A549 (cell line): Measurements from ENCODE around the gene GABRQ. TPM values are rescaled to one million over a fixed set of nuclear protein-coding genes. Genes with fewer than 3 reads are reported as not detected.
"Not testable (repeated sequence)": the region's sequence is repeated elsewhere in the genome, so short reads cannot be mapped to it uniquely, and the experiment has no call there.

ENCODE experiments used
- ATAC-seq, 2 experiments: fragments of 200-7000 bp in 1 of 2; fragments of >200 bp in 1 of 2; cut with Nextera tagmentation in 1 of 2; cut with Tn5 transposase in 1 of 2; 3 replicates each; pipeline versions ENCODE4 v1.8.0 to v1.9.1; 2018 to 2020; ENCODE audit warnings: mild to moderate bottlenecking in 1 of 2, moderate library complexity in 1 of 2
- CTCF ChIA-PET: fragments of 300-600 bp; sonication (Branson Sonifier 250); formaldehyde crosslinking; extraction: SDS; loops from one replicate; lab custom pipeline; 2021; ENCODE audit warnings: antibody characterized with exemption, inconsistent platforms; lab: Yijun Ruan, JAX
- POLR2A ChIA-PET: fragments of 350-600 bp; formaldehyde crosslinking; extraction: SDS; loops from one replicate; lab custom pipeline; 2021; ENCODE audit warnings: antibody characterized with exemption, inconsistent platforms; lab: Yijun Ruan, JAX
- DNase-seq, 2 experiments: peaks; one replicate each; pipeline versions ENCODE4 v3.0.0 to v3.0.0-alpha.2; 2011 to 2016; ENCODE audit warnings: low read depth in 1 of 2, low spot score in 1 of 2
- FAIRE-seq: peaks from 2 replicates; lab custom pipeline; 2011; peaks lifted over from hg19 to GRCh38; lab: Jason Lieb, UNC
- H3K27ac ChIP-seq, 2 experiments: fragments of >200 bp; sonication (Bioruptor Twin); formaldehyde crosslinking; 3 replicates each; pipeline ENCODE4 v1.5.1; 2016 to 2017
- H3K4me1 ChIP-seq: fragments of >200 bp; sonication (Bioruptor Twin); formaldehyde crosslinking; 3 replicates; pipeline ENCODE4 v1.6.1; 2016
- H3K4me2 ChIP-seq: fragments of >200 bp; sonication (Bioruptor Twin); formaldehyde crosslinking; 3 replicates; pipeline ENCODE4 v1.6.1; 2016
- H3K4me3 ChIP-seq: fragments of >200 bp; sonication (Bioruptor Twin); formaldehyde crosslinking; 3 replicates; pipeline ENCODE4 v1.5.1; 2016
- H3K9me3 ChIP-seq: fragments of >200 bp; sonication (Bioruptor Twin); formaldehyde crosslinking; 3 replicates; pipeline ENCODE4 v1.6.1; 2016
- ATOH8 ChIP-seq: fragments of 250-450 bp; sonication (Bioruptor Pico); IDR thresholded peaks from 2 replicates; pipeline ENCODE4 v1.5.0; 2020; ENCODE audit warnings: low read depth, mild to moderate bottlenecking, moderate library complexity
- EHF ChIP-seq: fragments of 250-450 bp; sonication (Bioruptor Pico); IDR thresholded peaks from 2 replicates; pipeline ENCODE4 v1.5.0; 2020; ENCODE audit warnings: mild to moderate bottlenecking
- GATA3 ChIP-seq: IDR thresholded peaks from 2 replicates; pipeline ENCODE4 v1.6.1; 2012; ENCODE audit warnings: borderline replicate concordance
- HMGXB4 ChIP-seq: fragments of 250-450 bp; sonication (Bioruptor Pico); IDR thresholded peaks from 2 replicates; pipeline ENCODE4 v1.5.0; 2021; ENCODE audit warnings: mild to moderate bottlenecking, moderate library complexity, borderline replicate concordance
- HOXA7 ChIP-seq: fragments of 250-450 bp; sonication (Bioruptor Pico); IDR thresholded peaks from 2 replicates; pipeline ENCODE4 v1.5.0; 2020; ENCODE audit warnings: mild to moderate bottlenecking, moderate library complexity
- HOXB5 ChIP-seq: fragments of 250-450 bp; sonication (Bioruptor Pico); IDR thresholded peaks from 2 replicates; pipeline ENCODE4 v1.5.0; 2020; ENCODE audit warnings: mild to moderate bottlenecking, moderate library complexity
- JUN ChIP-seq, 2 experiments: fragments of >200 bp; sonication (Bioruptor Twin); formaldehyde crosslinking; IDR thresholded peaks; 2 replicates in 1 of 2; 3 replicates in 1 of 2; pipeline ENCODE4 v1.6.1; 2016 to 2017
- MAX ChIP-seq: IDR thresholded peaks from 2 replicates; pipeline ENCODE4 v1.6.1; 2012
- MYC ChIP-seq: IDR thresholded peaks from 2 replicates; pipeline ENCODE4 v1.6.1; 2012; ENCODE audit warnings: mild to moderate bottlenecking, inconsistent platforms, low read length, improper control_type of control experiment, borderline replicate concordance
- NPAS2 ChIP-seq: fragments of 250-450 bp; sonication (Bioruptor Pico); IDR thresholded peaks from 2 replicates; pipeline ENCODE4 v1.8.0; 2022; ENCODE audit warnings: mild to moderate bottlenecking, moderate library complexity, borderline replicate concordance
- NR3C1 ChIP-seq: fragments of >200 bp; sonication (Bioruptor Twin); formaldehyde crosslinking; IDR thresholded peaks from 3 replicates; pipeline ENCODE4 v1.6.1; 2017
- RAD21 ChIP-seq, 2 experiments: fragments of >200 bp in 1 of 2; sonication (Bioruptor Twin) in 1 of 2; formaldehyde crosslinking in 1 of 2; IDR thresholded peaks in 1 of 2; conservative IDR thresholded peaks in 1 of 2; 2 replicates in 1 of 2; 3 replicates in 1 of 2; pipeline ENCODE4 v1.6.1; 2012 to 2018; ENCODE audit warnings: inconsistent platforms in 1 of 2
- RARB ChIP-seq: fragments of 250-450 bp; sonication (Bioruptor Pico); IDR thresholded peaks from 2 replicates; pipeline ENCODE4 v1.8.0; 2021; ENCODE audit warnings: mild to moderate bottlenecking, moderate library complexity
- RCOR1 ChIP-seq: fragments of 150-350 bp; IDR thresholded peaks from 2 replicates; pipeline ENCODE4 v1.6.1; 2014; ENCODE audit warnings: antibody characterized with exemption, low read length, low read depth
- RNF2 ChIP-seq: fragments of 200-600 bp; sonication (generic); IDR thresholded peaks from 2 replicates; pipeline ENCODE4 v1.6.1; 2016; ENCODE audit warnings: low read depth, mild to moderate bottlenecking, antibody characterized with exemption, moderate library complexity, borderline replicate concordance
- SMC3 ChIP-seq: fragments of >200 bp; sonication (Bioruptor Twin); formaldehyde crosslinking; IDR thresholded peaks from 3 replicates; pipeline ENCODE4 v1.6.1; 2018; ENCODE audit warnings: inconsistent platforms
- SREBF2 ChIP-seq: fragments of 450-650 bp; IDR thresholded peaks from 2 replicates; pipeline ENCODE4 v1.6.1; 2014; ENCODE audit warnings: mild to moderate bottlenecking, moderate library complexity
- USF2 ChIP-seq: fragments of 450-650 bp; IDR thresholded peaks from 2 replicates; pipeline ENCODE4 v1.6.1; 2014; ENCODE audit warnings: antibody characterized with exemption
- ZFP36 ChIP-seq: fragments of 450-650 bp; IDR thresholded peaks from 2 replicates; pipeline ENCODE4 v1.6.1; 2014; ENCODE audit warnings: borderline replicate concordance; ENCODE audit not compliant: partially characterized antibody
- ZNF302 ChIP-seq: fragments of 250-450 bp; sonication (Bioruptor Pico); IDR thresholded peaks from 2 replicates; pipeline ENCODE4 v1.9.0; 2021; ENCODE audit warnings: inconsistent platforms, mild to moderate bottlenecking, moderate library complexity
- WGBS: methylation state at CpG from one replicate; pipeline ENCODE4 v1.1.6; 2017; ENCODE audit errors: missing lambda C conversion rate; 5-methylcytosine and 5-hydroxymethylcytosine counted together
- polyA plus RNA-seq, 4 experiments: library from polyadenylated mRNA; depleted of rRNA in 3 of 4; stranded (reverse); fragments of >200 nt; fragmentation: RNase III in 1 of 4; extraction: RNeasy Plus Mini Kit Qiagen cat#74134 plus additional on column Dnase treatment in 1 of 4; gene quantifications; 2 replicates in 3 of 4; 3 replicates in 1 of 4; pipeline ENCODE4 v1.2.3, GENCODE V29; 2011 to 2017

GABRQ gene
- polyA plus RNA-seq, 2 of the 4 experiments (the other 2 are of a cell fraction), result 0.50 to 0.52 TPM

GRCh38 chrX:152656890-152657289 lies 19.2 kb downstream of the GABRQ start (continued):
- TF ChIP-seq NR3C1 (no peak), NPAS2 (CRISPR knock-in tag) (no peak), RNF2 (no peak)

GRCh38 chrX:152658302-152658701 lies 20.6 kb downstream of the GABRQ start:
- 4% methylated on average over 2 of the region's 2 CpGs for WGBS
- ATAC-seq (no peak), DNase-seq (no peak), FAIRE-seq (no peak)
- Histone ChIP-seq H3K4me3 (no peak overlapping the region), H3K27ac (no peak overlapping the region), H3K9me3 (no peaks in the 10 kb centered on the region), H3K4me2 (no peak overlapping the region), H3K4me1 (no peaks in the 10 kb centered on the region)
- ChIA-PET POLR2A (no interaction called here), CTCF (no interaction called here)
- TF ChIP-seq GATA3 (no peak), HOXB5 (no peak), ZNF302 (no peak), RAD21 (conservative IDR thresholded peaks at IDR 0.05 in 1 of 2, IDR thresholded peaks at IDR 0.05 in 1 of 2) (no peak), ZFP36 (no peak), RNF2 (no peak), NR3C1 (no peak), JUN (IDR thresholded peaks at IDR 0.05) (no peak), SREBF2 (no peak), RCOR1 (no peak), ATOH8 (no peak), NPAS2 (CRISPR knock-in tag) (no peak), SMC3 (no peak), HOXA7 (CRISPR knock-in tag) (no peak), USF2 (no peak), RARB (CRISPR knock-in tag) (no peak)

- DNase-seq, result no peak
- Histone ChIP-seq H3K4me2 (no peak overlapping the region), H3K27ac (no peak overlapping the region), H3K4me3 (no peak overlapping the region), H3K9me3 (no peaks in the 10 kb centered on the region; the same call in 2 of the 3 replicates), H3K4me1 (no peaks in the 10 kb centered on the region)
- no peak for FAIRE-seq
- no peak for ATAC-seq
- 7% methylated on average over 3 of the region's 4 CpGs for WGBS
- ChIA-PET CTCF (no interaction called here), POLR2A (no interaction called here)
- TF ChIP-seq GATA3 (no peak), HMGXB4 (CRISPR knock-in tag) (no peak)
Observed at GRCh38 chrX:152663086-152663485, 25.4 kb downstream of the GABRQ start.

GRCh38 chrX:152674135-152674534 lies 36.4 kb downstream of the GABRQ start:
- ChIA-PET CTCF (no interaction called here), POLR2A (no interaction called here)
- DNase-seq (no peak), ATAC-seq (no peak), FAIRE-seq (no peak)
- no peaks in the 10 kb centered on the region for H3K4me1 ChIP-seq
- H3K4me3 ChIP-seq, result no peak overlapping the region
- H3K27ac ChIP-seq, result no peak overlapping the region
- no peak overlapping the region for H3K4me2 ChIP-seq
- H3K9me3 ChIP-seq, result no peaks in the 10 kb centered on the region
- TF ChIP-seq MAX (no peak), MYC (no peak), ZFP36 (no peak), EHF (CRISPR knock-in tag) (no peak)
- WGBS, result 50% methylated on average over 2 of the region's 2 CpGs

GRCh38 chrX:152674652-152675051 lies 37.0 kb downstream of the GABRQ start:
- H3K4me2 ChIP-seq, ATAC-seq, POLR2A ChIA-PET, H3K9me3 ChIP-seq, DNase-seq, H3K4me1 ChIP-seq, CTCF ChIA-PET, H3K27ac ChIP-seq, H3K4me3 ChIP-seq: not testable (repeated sequence)
- peak; percentile 72 for FAIRE-seq
- WGBS, result 41% methylated on average over 3 of the region's 3 CpGs

GRCh38 chrX:152681012-152681411 lies 43.3 kb downstream of the GABRQ start:
- DNase-seq, H3K4me1 ChIP-seq, H3K4me2 ChIP-seq, POLR2A ChIA-PET, H3K27ac ChIP-seq, CTCF ChIA-PET, H3K9me3 ChIP-seq, H3K4me3 ChIP-seq: not testable (repeated sequence)
- peak; percentile 73 to 91; a peak in 5 of 6 replicates for ATAC-seq
- peak; percentile 92 for FAIRE-seq
- WGBS, result no CpG with 5 or more reads among the region's 3 CpGs
